A549 (cell line): ENCODE data around the gene DPP7. TPM values are rescaled to one million over a fixed set of nuclear protein-coding genes. Genes with fewer than 3 reads are reported as not detected.
A peak's percentile ranks its signal among the peaks of the same experiment; 100 is the strongest.

ENCODE experiments used
- ATAC-seq, 2 experiments: fragments of 200-7000 bp in 1 of 2; fragments of >200 bp in 1 of 2; cut with Nextera tagmentation in 1 of 2; cut with Tn5 transposase in 1 of 2; 3 replicates each; pipeline versions ENCODE4 v1.8.0 to v1.9.1; 2018 to 2020; ENCODE audit warnings: mild to moderate bottlenecking in 1 of 2, moderate library complexity in 1 of 2
- CTCF ChIA-PET: fragments of 300-600 bp; sonication (Branson Sonifier 250); formaldehyde crosslinking; extraction: SDS; loops from one replicate; lab custom pipeline; 2021; ENCODE audit warnings: antibody characterized with exemption, inconsistent platforms; lab: Yijun Ruan, JAX
- POLR2A ChIA-PET: fragments of 350-600 bp; formaldehyde crosslinking; extraction: SDS; loops from one replicate; lab custom pipeline; 2021; ENCODE audit warnings: antibody characterized with exemption, inconsistent platforms; lab: Yijun Ruan, JAX
- DNase-seq, 2 experiments: peaks; one replicate each; pipeline versions ENCODE4 v3.0.0 to v3.0.0-alpha.2; 2011 to 2016; ENCODE audit warnings: low read depth in 1 of 2, low spot score in 1 of 2
- FAIRE-seq: peaks from 2 replicates; lab custom pipeline; 2011; peaks lifted over from hg19 to GRCh38; lab: Jason Lieb, UNC
- H3K27ac ChIP-seq, 2 experiments: fragments of >200 bp; sonication (Bioruptor Twin); formaldehyde crosslinking; 3 replicates each; pipeline ENCODE4 v1.5.1; 2016 to 2017
- H3K4me1 ChIP-seq: fragments of >200 bp; sonication (Bioruptor Twin); formaldehyde crosslinking; 3 replicates; pipeline ENCODE4 v1.6.1; 2016
- H3K4me2 ChIP-seq: fragments of >200 bp; sonication (Bioruptor Twin); formaldehyde crosslinking; 3 replicates; pipeline ENCODE4 v1.6.1; 2016
- H3K4me3 ChIP-seq: fragments of >200 bp; sonication (Bioruptor Twin); formaldehyde crosslinking; 3 replicates; pipeline ENCODE4 v1.5.1; 2016
- H3K9me3 ChIP-seq: fragments of >200 bp; sonication (Bioruptor Twin); formaldehyde crosslinking; 3 replicates; pipeline ENCODE4 v1.6.1; 2016
- CBX2 ChIP-seq: fragments of 200-600 bp; sonication (generic); IDR thresholded peaks from 2 replicates; pipeline ENCODE4 v1.6.1; 2016; ENCODE audit warnings: low read depth, mild to moderate bottlenecking, borderline replicate concordance
- CEBPB ChIP-seq, 2 experiments: fragments of >200 bp in 1 of 2; sonication (Bioruptor Twin) in 1 of 2; formaldehyde crosslinking in 1 of 2; IDR thresholded peaks; 2 replicates each; pipeline ENCODE4 v1.6.1; 2012 to 2016
- CHD2 ChIP-seq: fragments of 150-350 bp; IDR thresholded peaks from 2 replicates; pipeline ENCODE4 v1.6.1; 2014; ENCODE audit warnings: low read length; ENCODE audit not compliant: partially characterized antibody
- HEYL ChIP-seq: fragments of 250-450 bp; sonication (Bioruptor Pico); IDR thresholded peaks from 2 replicates; pipeline ENCODE4 v1.8.0; 2021; ENCODE audit warnings: mild to moderate bottlenecking, moderate library complexity
- HOXA7 ChIP-seq: fragments of 250-450 bp; sonication (Bioruptor Pico); IDR thresholded peaks from 2 replicates; pipeline ENCODE4 v1.5.0; 2020; ENCODE audit warnings: mild to moderate bottlenecking, moderate library complexity
- KDM1A ChIP-seq: fragments of 200-600 bp; sonication (generic); IDR thresholded peaks from 2 replicates; pipeline ENCODE4 v1.6.1; 2016; ENCODE audit warnings: low read depth, mild to moderate bottlenecking
- KDM5A ChIP-seq: fragments of 200-600 bp; sonication (generic); IDR thresholded peaks from 2 replicates; pipeline ENCODE4 v1.6.1; 2016; ENCODE audit warnings: antibody characterized with exemption, mild to moderate bottlenecking
- MAFK ChIP-seq: fragments of 450-650 bp; IDR thresholded peaks from 2 replicates; pipeline ENCODE4 v1.6.1; 2014; ENCODE audit not compliant: partially characterized antibody
- MYC ChIP-seq: IDR thresholded peaks from 2 replicates; pipeline ENCODE4 v1.6.1; 2012; ENCODE audit warnings: mild to moderate bottlenecking, inconsistent platforms, low read length, improper control_type of control experiment, borderline replicate concordance
- NFE2L2 ChIP-seq: fragments of 150-350 bp; conservative IDR thresholded peaks from 2 replicates; pipeline ENCODE4 v1.6.1; 2014; ENCODE audit warnings: low read length
- NPAS2 ChIP-seq: fragments of 250-450 bp; sonication (Bioruptor Pico); IDR thresholded peaks from 2 replicates; pipeline ENCODE4 v1.8.0; 2022; ENCODE audit warnings: mild to moderate bottlenecking, moderate library complexity, borderline replicate concordance
- POLR2AphosphoS2 ChIP-seq: conservative IDR thresholded peaks from 2 replicates; pipeline ENCODE4 v1.6.1; 2012; ENCODE audit warnings: low read length, improper control_type of control experiment, inconsistent platforms
- RAD21 ChIP-seq, 2 experiments: fragments of >200 bp in 1 of 2; sonication (Bioruptor Twin) in 1 of 2; formaldehyde crosslinking in 1 of 2; IDR thresholded peaks in 1 of 2; conservative IDR thresholded peaks in 1 of 2; 2 replicates in 1 of 2; 3 replicates in 1 of 2; pipeline ENCODE4 v1.6.1; 2012 to 2018; ENCODE audit warnings: inconsistent platforms in 1 of 2
- TFCP2L1 ChIP-seq: fragments of 250-450 bp; sonication (Bioruptor Pico); IDR thresholded peaks from 2 replicates; pipeline ENCODE4 v1.5.0; 2021; ENCODE audit warnings: mild to moderate bottlenecking
- WGBS: methylation state at CpG from one replicate; pipeline ENCODE4 v1.1.6; 2017; ENCODE audit errors: missing lambda C conversion rate; 5-methylcytosine and 5-hydroxymethylcytosine counted together
- polyA plus RNA-seq, 4 experiments: library from polyadenylated mRNA; depleted of rRNA in 3 of 4; stranded (reverse); fragments of >200 nt; fragmentation: RNase III in 1 of 4; extraction: RNeasy Plus Mini Kit Qiagen cat#74134 plus additional on column Dnase treatment in 1 of 4; gene quantifications; 2 replicates in 3 of 4; 3 replicates in 1 of 4; pipeline ENCODE4 v1.2.3, GENCODE V29; 2011 to 2017
- TF ChIP-seq, protein P1 (sequence below): IDR thresholded peaks from 2 replicates; pipeline ENCODE4 v1.6.1; 2012
- TF ChIP-seq, protein P2 (sequence below): fragments of 150-350 bp; IDR thresholded peaks from 2 replicates; pipeline ENCODE4 v1.6.1; 2014; ENCODE audit warnings: low read depth, mild to moderate bottlenecking, low read length
- TF ChIP-seq, protein P3 (sequence below): fragments of 450-650 bp; IDR thresholded peaks from 2 replicates; pipeline ENCODE4 v1.6.1; 2014; ENCODE audit warnings: antibody characterized with exemption
- TF ChIP-seq, protein P4 (sequence below): fragments of 250-450 bp; sonication (Bioruptor Pico); IDR thresholded peaks from 2 replicates; pipeline ENCODE4 v1.5.0; 2020; ENCODE audit warnings: low read depth, mild to moderate bottlenecking, moderate library complexity
- TF ChIP-seq, protein P5 (sequence below): IDR thresholded peaks from 2 replicates; pipeline ENCODE4 v1.6.1; 2012; ENCODE audit warnings: low read depth, borderline replicate concordance
- TF ChIP-seq, protein P6 (sequence below): fragments of 250-450 bp; sonication (Bioruptor Pico); IDR thresholded peaks from 2 replicates; pipeline ENCODE4 v1.5.0; 2021; ENCODE audit warnings: mild to moderate bottlenecking, moderate library complexity, borderline replicate concordance

The DPP7 gene
- polyA plus RNA-seq, 2 of the 4 experiments (the other 2 are of a cell fraction), result 27.6 to 71.8 TPM

DNA sequence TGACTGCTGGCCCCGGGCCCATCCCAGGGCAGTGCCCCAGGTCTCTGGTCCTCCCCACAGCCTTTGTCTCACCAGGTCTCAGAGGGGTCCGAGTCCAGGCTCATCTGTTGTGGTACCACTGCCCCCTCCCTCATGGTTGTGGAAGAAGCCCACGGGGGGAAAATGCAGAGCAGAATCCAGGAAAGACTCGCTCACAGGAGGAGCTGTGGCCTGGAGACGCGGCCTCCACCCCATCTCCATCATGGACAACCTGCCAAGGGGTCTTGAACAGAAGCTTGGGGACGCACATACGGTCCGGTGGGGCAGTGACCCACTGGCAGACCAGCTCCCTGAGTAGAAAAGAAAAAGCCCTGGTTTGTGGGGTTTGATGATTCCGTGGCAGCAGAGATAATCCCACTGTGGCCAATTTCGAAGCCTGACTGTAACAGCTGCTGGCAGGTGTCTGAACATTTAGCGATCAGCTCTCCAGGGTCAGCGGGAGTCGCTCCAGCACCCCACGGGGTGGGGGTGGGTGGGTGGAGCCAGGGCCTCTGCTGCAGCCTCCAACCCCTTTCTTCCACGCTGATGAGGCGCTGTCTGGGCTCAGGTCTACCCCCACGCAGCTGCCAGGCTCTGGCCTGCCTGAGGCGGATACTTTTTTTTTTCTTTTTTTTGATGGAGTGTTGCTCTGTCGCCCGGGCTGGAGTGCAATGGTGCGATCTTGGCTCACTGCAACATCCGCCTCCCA lies 22.5 kb upstream of the DPP7 start:
- DNase-seq (no peak), FAIRE-seq (no peak), ATAC-seq (no peak)
- CTCF ChIA-PET, result interaction anchor here (0.5 to 2.3 kb wide), 10 partner anchors 13 to 252 kb away, joined by 3 to 9 read pairs (median 4); partner anchors contain the start of gene NELFB
- Histone ChIP-seq H3K4me2 (no peak overlapping the region), H3K9me3 (no peaks in the 10 kb centered on the region), H3K4me1 (peaks cover 10% of the 10 kb centered on the region; the same call in 1 of the 3 replicates), H3K27ac (no peak overlapping the region), H3K4me3 (no peak overlapping the region)
- 78% methylated on average over 23 of the region's 23 CpGs for WGBS
- POLR2A ChIA-PET, result interaction anchor here (0.8 kb wide), 1 partner anchor 14 kb away, joined by 8 read pairs; no protein-coding TSS in a partner anchor
- TF ChIP-seq CEBPB (IDR thresholded peaks at IDR 0.05) (no peak), MAFK (no peak), MYC (no peak), CBX2 (no peak), TFCP2L1 (no peak), KDM1A (no peak)
- TF ChIP-seq, protein P1, sequence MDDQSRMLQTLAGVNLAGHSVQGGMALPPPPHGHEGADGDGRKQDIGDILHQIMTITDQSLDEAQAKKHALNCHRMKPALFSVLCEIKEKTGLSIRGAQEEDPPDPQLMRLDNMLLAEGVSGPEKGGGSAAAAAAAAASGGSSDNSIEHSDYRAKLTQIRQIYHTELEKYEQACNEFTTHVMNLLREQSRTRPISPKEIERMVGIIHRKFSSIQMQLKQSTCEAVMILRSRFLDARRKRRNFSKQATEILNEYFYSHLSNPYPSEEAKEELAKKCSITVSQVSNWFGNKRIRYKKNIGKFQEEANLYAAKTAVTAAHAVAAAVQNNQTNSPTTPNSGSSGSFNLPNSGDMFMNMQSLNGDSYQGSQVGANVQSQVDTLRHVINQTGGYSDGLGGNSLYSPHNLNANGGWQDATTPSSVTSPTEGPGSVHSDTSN, result no peak
- TF ChIP-seq, protein P2, sequence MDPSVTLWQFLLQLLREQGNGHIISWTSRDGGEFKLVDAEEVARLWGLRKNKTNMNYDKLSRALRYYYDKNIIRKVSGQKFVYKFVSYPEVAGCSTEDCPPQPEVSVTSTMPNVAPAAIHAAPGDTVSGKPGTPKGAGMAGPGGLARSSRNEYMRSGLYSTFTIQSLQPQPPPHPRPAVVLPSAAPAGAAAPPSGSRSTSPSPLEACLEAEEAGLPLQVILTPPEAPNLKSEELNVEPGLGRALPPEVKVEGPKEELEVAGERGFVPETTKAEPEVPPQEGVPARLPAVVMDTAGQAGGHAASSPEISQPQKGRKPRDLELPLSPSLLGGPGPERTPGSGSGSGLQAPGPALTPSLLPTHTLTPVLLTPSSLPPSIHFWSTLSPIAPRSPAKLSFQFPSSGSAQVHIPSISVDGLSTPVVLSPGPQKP, result no peak
- TF ChIP-seq, protein P3, sequence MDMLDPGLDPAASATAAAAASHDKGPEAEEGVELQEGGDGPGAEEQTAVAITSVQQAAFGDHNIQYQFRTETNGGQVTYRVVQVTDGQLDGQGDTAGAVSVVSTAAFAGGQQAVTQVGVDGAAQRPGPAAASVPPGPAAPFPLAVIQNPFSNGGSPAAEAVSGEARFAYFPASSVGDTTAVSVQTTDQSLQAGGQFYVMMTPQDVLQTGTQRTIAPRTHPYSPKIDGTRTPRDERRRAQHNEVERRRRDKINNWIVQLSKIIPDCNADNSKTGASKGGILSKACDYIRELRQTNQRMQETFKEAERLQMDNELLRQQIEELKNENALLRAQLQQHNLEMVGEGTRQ, result no peak
- TF ChIP-seq, protein P4, sequence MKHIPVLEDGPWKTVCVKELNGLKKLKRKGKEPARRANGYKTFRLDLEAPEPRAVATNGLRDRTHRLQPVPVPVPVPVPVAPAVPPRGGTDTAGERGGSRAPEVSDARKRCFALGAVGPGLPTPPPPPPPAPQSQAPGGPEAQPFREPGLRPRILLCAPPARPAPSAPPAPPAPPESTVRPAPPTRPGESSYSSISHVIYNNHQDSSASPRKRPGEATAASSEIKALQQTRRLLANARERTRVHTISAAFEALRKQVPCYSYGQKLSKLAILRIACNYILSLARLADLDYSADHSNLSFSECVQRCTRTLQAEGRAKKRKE (CRISPR knock-in tag), result no peak

DNA sequence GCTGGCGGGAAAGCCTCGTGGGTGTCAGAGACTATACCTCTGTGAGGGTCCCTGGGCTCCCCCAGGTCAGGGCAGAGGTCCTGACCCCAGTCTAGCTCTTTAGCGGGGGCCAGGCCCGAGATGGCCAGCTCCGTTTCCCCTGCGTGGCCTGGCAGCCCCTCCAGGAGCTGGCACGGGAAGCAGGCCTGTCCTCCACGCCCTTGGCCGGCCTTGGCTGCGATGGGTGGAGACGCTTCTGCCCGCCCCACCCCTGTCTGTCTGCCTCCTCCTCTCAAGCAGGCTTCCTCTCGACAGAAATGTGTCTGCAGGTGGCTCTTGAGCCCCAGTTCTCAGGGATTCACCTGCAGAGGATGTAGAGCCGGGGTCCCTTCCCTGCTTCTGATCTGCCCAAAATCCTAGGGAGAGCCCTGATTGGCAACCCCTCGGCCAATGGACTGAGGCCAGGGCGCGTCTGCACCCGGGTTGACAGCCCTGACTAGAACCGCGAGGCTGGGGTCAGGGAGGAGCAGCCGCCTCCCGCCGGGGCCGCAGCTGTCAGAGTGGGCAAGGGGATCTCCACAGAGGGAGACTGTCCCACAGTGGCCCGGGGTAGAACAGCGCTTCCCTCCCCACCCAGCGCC lies 21.8 kb upstream of the DPP7 start:
- H3K4me2 ChIP-seq, result no peak overlapping the region
- ATAC-seq, result peak; percentile 5 to 51; a peak in 3 of 6 replicates
- FAIRE-seq, result no peak
- no peak for DNase-seq
- POLR2A ChIA-PET, result no interaction called here
- no peaks in the 10 kb centered on the region for H3K9me3 ChIP-seq
- peaks cover 10% of the 10 kb centered on the region; the same call in 1 of the 3 replicates for H3K4me1 ChIP-seq
- CTCF ChIA-PET, result interaction anchor here (0.6 to 2.3 kb wide), 7 partner anchors 13 to 119 kb away, joined by 3 to 9 read pairs (median 4); partner anchors contain the start of gene NELFB
- H3K4me3 ChIP-seq, result no peak overlapping the region
- H3K27ac ChIP-seq, result no peak overlapping the region
- TF ChIP-seq POLR2AphosphoS2 (no peak), NFE2L2 (no peak), RAD21 (conservative IDR thresholded peaks at IDR 0.05 in 1 of 2, IDR thresholded peaks at IDR 0.05 in 1 of 2) (no peak), HEYL (CRISPR knock-in tag) (no peak), HOXA7 (CRISPR knock-in tag) (no peak), NPAS2 (CRISPR knock-in tag) (no peak), KDM5A (no peak), CHD2 (no peak)
- TF ChIP-seq, protein P5, sequence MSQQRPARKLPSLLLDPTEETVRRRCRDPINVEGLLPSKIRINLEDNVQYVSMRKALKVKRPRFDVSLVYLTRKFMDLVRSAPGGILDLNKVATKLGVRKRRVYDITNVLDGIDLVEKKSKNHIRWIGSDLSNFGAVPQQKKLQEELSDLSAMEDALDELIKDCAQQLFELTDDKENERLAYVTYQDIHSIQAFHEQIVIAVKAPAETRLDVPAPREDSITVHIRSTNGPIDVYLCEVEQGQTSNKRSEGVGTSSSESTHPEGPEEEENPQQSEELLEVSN, result no peak
- TF ChIP-seq, protein P6, sequence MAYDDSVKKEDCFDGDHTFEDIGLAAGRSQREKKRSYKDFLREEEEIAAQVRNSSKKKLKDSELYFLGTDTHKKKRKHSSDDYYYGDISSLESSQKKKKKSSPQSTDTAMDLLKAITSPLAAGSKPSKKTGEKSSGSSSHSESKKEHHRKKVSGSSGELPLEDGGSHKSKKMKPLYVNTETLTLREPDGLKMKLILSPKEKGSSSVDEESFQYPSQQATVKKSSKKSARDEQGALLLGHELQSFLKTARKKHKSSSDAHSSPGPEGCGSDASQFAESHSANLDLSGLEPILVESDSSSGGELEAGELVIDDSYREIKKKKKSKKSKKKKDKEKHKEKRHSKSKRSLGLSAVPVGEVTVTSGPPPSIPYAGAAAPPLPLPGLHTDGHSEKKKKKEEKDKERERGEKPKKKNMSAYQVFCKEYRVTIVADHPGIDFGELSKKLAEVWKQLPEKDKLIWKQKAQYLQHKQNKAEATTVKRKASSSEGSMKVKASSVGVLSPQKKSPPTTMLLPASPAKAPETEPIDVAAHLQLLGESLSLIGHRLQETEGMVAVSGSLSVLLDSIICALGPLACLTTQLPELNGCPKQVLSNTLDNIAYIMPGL (CRISPR knock-in tag), result no peak
- TF ChIP-seq, all 56 proteins: peak for 0
- WGBS, result 65% methylated on average over 18 of the region's 27 CpGs
